Activated CD4-positive, alpha-beta T cell treated with anti-CD3 and anti-CD28 coated beads, Interleukin-2, Interleukin-6, amounts not matched to agents 100 ng/mL and 50 ng/mL, durations not matched to agents 16 hours and 8 hours (primary cell): ENCODE measurements around the gene NBAS.

Experiments
- DNase-seq: peaks from one replicate; pipeline ENCODE4 v3.0.0-alpha.2; 2020

NBAS gene

DNA sequence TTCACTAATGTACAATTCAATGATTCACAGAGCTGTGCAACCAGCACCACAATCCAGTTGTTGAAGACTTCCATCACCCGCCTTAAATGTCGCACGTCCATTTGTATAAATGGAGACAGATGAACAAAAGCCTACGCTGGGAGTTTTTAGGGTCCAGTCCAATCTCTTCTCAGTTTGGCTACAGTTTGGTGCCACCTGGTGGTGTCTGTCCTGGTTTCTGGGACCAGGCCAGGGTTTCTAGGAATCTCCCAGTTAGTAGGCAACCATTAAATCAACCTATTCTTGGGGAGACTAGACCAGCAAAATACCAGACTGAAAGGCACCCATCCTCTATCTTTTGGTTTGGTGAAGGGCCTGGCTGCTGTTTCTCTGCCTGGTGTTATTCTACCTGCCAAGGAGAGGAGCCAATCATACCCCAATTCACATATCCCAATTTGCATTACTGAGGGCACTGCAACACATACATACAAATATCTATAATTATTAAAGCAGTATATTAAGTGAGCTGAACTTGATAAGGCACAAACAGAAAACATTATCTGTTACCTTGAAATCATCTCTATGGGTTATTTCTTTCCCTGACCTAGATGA lies 27.3 kb upstream of the NBAS start:
- peak; percentile 42 for DNase-seq

DNA sequence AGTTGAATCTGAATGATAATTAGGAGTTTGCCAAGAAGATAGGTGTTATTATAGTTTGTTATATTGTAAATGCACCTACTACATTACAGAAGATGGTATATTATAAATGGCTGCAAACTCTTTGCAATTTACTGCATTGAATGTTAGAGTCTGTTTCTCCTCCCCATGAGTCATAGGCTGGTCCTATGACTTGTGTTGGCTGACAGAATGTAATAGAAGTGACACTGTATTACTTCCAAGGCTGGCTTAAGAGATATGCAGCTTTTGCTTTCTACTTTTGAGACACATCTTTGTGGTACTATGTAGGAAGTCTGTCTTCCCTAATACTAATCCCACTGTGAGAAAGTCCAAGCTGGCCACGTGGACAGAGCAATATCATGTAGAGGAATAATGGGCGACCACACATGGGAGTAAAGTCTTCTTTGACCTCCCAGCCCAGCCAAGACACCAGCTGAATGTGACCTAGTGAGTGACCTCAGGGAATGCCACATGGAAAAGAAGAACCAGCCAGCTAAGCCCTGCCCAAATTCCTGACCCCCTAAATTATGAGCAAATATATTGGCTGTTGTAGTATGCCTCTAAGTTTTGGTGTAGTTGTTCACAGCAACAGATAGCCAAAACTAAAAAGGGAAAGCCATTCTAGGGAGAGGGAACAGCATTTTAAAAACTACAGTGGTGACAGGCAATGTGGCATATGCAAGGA lies 23.8 kb upstream of the NBAS start:
- no peak for DNase-seq

DNA sequence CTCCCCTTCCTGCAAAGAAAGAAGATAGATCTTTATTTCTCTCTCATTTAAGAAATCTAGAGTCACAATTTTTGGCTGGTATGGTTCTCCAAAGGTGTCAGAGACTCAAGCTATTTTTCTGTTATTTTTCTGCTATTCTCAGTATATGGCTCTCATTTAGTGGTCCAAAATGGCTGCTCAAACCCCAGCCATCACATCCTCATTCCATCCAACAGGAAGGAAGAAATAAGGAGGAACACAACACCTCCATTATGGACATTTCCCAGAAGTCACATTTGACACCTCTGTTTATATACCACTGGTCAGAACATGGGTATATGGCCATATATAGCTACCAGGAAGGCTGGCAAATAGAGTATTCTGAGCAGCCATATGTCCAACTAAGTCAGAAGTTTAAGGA lies 23.2 kb upstream of the NBAS start:
- no peak for DNase-seq

DNA sequence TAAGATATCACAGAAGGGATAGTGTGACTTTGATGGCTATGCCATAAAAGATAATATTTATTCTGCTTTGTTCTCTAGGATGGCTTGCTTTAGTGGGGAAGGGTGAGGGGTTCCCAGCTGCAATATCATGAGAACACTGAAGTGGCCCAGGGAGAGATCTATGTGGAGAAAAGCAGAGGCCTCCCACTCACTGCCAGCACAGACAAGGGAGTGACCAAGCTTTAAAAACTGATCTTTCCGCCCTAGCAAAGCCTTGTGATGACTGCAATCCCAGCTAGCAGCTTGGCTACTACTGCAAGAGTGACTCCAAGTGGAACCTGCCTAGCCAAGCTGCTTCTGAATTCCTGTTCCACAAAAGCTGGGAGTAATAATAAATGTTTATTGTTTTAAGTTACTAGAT lies 22.7 kb upstream of the NBAS start:
- no peak for DNase-seq

DNA sequence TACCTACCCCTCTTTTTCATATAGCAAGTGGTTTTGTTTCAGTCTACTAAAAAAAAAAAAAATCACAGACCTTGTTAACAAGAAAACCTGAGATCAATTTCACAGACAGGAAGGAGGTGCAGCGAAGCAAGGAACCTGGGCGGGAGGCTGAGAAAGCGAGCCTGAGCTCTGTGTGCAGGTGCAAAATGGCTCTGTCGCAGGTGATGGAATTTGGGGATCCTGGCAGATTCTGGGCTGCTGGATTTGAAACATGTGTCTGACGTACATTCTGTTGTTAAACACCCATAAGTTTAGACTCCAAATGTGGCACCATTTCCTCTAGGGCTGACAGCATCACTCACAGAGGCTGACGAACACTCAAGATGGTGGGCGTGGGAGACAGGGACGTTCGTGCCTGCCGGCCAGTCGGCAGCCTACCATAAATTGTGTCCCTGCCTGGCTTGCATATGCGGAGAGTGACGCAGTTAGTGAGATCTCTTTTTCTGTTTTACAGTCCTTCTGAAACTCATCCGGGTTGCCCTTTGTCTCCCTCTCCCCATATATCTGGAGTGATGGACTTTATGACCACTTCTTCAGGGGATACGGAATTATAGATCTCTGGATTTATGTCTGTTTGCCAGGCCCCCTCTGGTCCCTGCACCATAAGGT lies 21.7 kb upstream of the NBAS start:
- DNase-seq, result no peak

DNA sequence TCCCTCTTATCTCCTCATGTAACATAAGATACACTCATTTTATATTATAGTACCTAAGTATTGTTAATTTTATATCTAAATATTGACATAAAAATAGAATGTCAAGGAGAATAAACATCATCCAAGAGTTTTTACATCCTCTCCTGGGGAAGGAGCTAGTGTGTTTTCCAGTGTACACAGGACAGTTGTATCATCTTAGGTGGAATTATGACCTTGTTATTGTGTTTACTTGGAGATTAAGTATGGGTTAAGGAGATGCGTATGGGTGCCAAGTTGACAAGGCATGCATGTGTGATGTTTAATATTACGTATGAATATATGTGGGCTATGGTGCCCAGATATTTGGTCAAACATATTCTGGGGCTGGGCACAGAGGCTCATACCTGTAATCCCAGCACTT lies 19.3 kb upstream of the NBAS start:
- no peak for DNase-seq

DNA sequence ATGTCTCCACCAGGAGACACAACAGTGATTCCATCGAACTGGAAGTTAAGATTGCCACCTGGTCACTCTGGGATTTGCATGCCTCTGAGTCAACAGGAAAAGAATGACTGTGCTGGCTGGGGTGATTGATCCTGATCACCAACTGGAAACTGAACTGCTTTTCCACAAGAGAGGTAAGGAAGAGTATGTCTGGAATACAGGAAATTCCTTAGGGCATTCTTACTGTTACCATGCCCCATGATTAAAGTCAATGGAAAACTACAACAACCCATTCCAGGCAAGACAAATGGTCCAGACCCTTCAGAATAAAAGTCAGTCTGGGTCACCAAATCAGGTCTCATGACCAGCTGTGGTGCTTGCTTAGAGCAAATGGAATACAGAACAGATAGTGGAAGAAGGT lies 18.5 kb upstream of the NBAS start:
- DNase-seq, result no peak

DNA sequence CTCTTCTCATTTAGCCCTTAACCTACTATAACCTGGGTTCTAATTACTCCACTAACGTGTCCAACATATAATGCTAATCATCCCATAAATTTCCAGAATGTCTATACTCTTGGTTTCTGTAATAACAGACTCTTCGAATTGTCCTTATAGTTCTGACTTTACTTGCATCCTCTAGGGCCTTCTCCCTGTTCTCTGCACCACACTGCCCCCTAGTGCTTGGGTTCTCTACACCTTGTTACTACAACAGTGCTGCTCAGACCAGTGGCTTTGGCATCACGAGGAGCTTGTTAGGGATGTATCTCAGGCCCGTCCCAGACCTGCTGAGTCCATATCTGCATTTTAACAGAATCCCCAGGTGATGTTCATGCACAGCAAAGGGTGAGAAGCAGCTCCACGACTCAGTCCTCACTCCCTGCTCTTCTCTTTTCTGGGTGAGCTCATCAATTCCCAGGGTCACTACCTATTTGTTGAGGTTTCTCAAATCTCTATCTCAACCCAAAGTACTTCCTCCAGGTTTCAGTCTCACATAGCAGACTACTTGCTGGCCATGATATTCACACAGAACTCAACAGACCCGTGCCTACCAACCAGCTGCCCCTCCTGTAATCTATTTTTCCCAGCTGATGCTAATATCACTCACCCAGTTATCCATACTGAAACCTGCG lies 16.1 kb upstream of the NBAS start:
- DNase-seq, result peak; percentile 93

DNA sequence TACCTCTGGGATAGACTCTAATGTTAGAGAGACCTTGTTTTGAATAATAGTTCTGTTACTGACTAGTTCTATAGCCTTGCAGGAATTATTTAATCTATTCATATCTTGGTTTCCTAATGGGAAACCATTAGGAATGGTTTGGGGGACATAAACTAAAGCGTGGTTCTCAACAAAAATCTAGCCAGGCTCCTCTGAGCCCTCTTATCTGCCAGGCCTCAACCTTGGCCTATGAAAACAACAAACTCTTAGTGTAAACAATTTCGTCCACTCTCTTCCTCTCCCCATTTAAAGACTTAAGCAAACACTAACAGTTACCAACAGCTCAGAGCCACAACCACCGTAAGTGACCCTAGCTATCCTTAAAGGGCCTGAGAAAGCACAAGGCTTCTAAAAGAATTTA lies 10.6 kb upstream of the NBAS start:
- DNase-seq, result no peak

DNA sequence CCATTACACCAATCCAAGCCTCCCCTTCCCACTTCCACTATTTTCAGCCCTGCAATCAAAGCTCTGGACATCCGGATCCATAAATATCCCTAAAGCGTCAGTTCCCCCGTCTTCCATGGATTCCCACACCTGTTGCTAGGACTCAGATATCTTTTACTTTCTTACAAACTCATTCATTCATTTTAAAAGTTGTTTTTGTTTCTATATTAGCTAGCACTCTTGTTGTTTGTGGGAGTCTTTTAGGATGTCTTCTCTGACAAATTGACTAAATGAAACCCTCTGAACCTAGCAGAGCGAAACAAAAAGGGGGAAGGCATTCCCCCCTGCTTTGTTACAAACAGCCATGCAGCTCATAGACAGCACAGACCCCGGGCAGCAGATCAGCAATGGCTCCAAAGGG lies 9.0 kb upstream of the NBAS start:
- no peak for DNase-seq

DNA sequence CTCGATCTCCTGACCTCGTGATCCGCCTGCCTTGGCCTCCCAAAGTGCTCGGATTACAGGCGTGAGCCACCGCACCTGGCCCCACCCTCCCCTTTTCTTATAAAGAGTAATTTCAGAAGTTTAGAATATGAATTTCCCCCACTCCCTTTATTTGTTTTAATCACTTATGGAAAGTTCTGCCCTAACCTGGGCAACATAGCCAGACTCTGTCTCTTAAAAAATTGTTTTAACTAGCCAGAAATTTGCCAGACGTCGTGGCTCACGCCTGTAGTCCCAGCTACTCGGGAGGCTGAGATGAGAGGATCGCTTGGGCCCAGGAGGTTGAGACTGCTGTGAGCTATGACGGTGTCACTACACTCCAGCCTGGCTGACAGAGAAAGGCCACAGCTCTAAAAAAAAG lies 7.7 kb upstream of the NBAS start:
- DNase-seq, result no peak

DNA sequence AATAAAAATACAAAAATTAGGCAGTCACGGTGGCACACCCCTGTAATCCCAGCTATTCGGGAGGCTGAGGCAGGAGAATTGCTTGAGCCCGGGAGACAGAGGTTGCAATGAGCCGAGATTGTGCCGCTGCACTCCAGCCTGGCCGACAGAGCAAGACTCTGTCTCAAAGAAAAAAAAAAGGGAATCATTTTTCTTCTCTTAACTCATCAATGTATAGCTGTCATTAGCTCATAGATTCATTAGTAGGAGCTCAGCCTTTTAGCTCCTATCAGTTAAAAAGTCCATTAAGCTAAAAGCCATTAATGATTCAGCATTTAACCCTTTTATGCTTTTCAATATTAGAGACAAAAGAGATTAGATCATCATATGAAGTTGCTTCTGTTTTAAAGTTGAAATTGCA lies 5.8 kb upstream of the NBAS start:
- DNase-seq, result no peak

DNA sequence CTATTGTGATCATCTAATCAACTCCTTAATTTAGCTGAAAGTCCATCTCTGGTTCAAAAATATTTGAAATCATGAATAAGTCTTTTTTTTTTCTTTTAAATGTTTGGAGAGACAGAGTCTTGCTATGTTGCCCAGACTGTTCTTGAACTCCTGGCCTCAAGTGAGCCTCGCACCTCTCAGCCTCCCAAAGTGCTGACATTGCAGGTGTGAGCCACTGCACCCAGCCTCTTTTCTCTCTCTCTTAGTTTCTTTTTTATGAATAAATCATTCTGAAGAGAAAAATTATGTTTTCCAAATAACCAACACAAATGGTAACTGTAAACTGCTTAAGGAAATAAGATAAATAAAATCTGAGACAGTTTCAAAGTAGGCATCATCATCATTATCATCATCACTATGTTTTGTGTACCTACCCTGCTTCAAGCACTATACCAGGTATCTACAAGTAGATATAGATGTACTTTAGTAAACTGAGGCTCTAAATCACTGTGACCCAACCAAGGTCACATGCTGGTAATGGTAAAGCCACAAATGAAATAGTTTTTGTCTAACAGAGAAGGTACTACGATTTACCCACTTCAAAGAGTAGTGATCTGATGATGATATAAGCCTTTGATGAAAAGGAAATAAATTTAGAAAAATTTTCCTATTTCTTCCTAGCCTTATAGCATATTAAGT lies 5.0 kb upstream of the NBAS start:
- DNase-seq, result no peak

DNA sequence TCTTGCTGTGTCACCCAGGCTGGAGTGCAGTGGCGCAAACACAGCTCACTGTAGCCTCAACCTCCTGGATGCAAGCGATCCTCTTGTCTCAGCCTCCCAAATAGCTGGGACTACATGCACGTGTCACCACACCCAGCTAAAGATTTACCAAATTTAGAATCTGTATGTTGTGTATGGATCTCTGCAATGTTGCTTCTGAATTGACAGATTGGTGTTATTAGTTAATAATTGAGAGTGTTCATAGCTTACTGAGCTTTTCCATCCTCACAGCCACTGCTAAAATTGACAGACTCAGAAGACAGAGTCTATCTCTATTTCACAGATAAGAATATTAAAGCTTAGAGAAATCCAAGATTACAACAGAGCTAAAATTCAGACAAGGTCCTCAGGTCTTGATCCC lies 4.3 kb upstream of the NBAS start:
- DNase-seq, result no peak

DNA sequence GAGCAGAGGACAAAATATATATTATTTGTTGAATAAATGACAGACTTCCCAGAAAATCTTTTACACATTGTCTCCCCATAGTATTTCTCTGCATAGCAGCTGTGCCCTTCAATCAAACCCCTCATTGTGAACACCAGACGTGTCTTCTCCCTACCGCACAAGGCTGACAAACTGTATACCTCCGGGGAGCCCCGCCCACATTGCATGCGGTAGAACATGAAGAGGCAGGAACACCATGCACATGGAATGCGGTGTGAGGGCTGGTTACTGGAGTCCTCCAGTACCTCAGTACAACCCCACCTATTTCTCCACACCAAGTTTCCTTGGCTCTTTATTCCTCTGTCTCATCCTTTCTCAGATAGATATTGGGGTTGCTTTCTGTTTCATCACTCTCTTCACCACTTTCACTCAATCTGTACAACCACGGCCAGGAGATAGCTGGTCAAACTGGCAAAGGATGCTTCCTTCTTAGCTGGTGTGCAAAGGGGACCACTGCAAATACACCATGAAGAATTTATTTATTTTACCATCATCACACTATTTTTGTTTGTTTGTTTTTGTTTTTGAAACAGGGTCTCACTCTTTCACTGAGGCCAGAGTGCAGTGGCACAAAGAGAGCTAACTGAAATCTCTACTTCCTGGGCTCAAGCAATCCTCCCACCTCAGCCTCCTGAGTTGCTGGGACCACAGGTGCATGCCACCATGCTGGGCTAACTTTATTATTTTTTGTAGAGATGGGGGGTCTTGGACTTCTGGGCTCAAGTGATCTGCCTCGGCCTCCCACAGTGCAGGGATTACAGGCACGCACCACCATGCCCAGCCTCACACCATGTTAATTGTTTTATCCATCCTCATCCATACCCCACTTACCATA lies 2.3 kb upstream of the NBAS start:
- no peak for DNase-seq

DNA sequence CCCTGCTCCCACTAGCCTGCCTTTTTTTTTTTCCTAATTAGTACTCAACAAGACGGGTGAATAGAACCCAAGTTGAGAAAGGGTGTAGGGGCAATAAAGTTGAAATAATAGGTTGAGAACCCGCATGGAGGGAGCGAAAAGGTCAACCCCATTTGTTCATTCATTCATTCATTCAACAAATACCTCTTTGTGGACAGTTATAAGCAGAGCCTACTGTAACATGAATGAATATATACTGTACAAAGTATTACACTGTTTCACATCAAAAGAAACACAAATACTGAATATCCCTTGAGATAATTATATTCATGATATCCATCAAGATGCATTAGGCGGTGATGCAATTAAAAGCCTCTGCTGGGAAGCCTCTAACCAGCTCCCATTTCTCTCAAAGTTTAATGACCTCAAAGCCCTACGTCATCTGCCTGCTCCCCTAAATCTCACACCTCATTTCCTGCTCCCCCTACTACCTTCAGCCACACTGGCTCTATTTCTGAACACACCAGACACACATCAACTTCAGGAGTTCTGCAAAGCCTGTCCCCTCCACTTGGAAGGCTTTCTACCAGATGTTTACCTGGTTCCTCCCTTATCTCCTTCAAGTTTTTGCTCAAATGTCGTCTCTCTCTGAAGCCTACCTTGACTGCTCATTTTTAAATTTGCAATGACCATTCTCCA lies 1.4 kb upstream of the NBAS start:
- DNase-seq, result no peak

DNA sequence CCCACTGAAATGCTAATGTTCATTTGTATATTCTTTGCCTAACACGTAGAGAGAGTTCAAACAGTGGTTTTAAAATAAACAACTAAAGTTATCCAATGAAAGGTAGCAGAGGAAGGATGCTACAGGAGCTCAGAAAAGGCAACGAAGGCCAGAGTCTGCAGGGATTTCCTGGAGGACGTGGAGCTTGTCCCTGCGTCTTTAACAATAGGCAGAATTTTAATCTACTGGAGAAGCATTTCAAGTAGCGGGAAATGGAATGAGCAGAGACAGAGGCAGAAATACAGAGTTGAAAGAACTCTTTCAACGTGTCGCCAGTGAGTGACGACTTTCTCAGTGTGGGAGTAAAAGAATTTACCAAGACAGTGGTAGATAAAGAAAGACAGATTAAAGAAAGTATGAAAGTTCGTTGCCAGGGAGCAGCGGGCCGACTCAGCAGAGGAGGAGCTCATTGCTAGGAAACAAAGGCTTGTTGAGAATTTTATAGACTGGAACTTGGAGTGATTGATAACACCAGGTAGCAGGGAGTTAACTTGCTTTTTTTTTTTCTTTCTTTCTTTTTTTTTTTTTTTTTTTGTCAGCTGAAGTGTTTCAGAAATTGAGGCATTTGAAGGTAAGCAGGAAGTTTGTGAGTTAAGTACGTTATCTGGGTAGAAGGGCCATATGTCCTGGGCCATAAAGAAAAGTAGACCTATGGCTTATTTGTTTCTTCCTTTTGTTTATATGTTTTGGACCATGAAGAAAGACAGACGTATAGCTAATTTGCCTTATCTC lies 625 bp upstream of the NBAS start:
- peak; percentile 21 for DNase-seq

DNA sequence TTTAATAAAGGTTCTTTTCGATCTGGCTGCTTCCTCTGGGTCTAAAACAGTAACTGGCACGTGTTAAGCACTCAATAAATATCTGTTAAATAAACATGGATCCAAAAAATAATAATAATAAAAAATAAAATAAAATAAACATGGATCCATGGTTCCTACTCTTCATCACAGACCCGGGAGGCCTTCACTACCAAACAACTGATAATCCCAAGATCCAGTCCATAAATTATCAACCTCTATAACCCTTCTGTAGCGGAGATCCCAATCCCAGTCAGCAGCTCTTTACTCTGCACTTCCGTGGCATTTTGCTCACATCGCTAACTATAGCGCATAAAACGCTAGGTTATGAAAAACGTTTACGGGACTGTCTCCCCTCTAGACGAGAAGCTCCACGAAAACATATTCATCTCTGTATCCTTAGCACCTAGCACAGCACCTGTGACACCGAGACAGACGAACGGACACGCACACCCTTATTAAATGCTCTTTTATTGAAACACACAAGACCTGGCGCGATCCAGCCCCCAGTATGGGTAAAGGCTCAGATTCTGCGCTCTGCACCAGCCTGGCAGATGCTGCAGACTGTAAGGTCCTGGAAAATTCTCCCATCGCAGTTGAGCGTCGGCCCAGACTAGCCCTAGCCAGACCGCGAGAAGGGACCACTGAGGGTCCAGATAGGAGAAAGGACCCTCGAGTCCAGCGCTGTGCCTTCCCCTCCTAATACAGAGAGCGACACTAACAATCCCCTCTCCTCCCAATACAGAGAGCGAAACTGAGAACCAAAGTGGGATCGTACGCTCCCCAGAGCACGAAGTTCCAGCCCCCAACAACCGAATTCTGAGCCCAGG lies 770 bp downstream of the NBAS start:
- peak; percentile 14 for DNase-seq

DNA sequence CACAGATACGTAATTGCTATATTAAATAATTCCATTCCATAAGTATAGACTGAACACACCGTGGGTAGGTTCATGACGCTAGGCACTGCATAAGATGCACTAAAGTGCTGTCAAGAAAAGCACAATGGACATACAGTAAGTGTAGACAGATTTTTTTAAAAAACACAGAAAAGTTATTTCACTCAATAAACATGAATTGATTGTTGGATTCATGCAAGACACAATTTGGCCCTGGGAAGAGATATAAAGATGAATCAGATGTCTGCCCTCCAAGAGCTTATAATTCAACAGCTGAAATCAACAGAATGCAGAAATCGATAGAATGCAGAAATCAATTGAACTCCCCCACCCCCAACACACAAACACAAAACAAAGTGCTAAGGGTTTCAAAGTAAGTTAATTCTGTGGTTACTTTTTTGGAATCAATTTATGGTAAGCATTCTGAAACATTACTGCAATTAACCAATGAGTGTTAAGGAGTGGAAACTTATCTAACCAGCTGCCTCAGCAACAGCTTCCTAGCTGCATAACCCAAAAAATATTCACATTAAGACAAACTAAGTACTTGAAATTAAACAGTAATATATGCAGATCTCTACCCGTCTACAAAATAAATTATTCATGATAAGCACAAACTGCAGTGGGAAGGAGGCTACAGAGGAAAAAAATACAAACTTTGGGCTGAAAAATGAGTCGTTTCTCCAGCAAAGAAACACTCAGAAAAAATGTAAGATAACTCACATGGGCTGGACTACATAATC lies 1.6 kb downstream of the NBAS start:
- no peak for DNase-seq
